ENCODE data around the gene CRTC2. TPM values are rescaled to one million over a fixed set of nuclear protein-coding genes. Genes with fewer than 3 reads are reported as not detected.

The CRTC2 gene
- total and polyA plus RNA-seq, 2 donors (not counting 1 experiment from before 2014, with no cell fraction given) = 2.6 to 7.1 TPM

- no peak overlapping the region for H3K9ac ChIP-seq (ENCODE audit: insufficient read depth, low read length)
- H2AFZ ChIP-seq (ENCODE audit: low read length) = peak overlapping the region; percentile 97
- H3K4me1 ChIP-seq (ENCODE audit: control insufficient read depth, extremely low read depth, insufficient read depth, low read length) = peaks cover 6% of the 10 kb centered on the region
- peaks cover 17% of the 10 kb centered on the region for H3K79me2 ChIP-seq (ENCODE audit: control insufficient read depth, insufficient read depth, low read length)
- H4K20me1 ChIP-seq (ENCODE audit: control insufficient read depth, extremely low read depth, insufficient read depth, low read length) = no peaks in the 10 kb centered on the region
- DNase-seq (ENCODE audit: low read depth in 2 of 2) = no peak
- H3K27me3 ChIP-seq (ENCODE audit: control insufficient read depth, insufficient read depth, low read length) = no peaks in the 10 kb centered on the region
- H3K36me3 ChIP-seq (ENCODE audit: control insufficient read depth, insufficient read depth, low read length) = peaks cover 20% of the 10 kb centered on the region
- H3K4me3 ChIP-seq (replicated peaks in 1 of 4; ENCODE audit: control extremely low read depth in 1 of 4, insufficient read depth in 1 of 4, low read depth in 3 of 4, low read length in 4 of 4) = peak overlapping the region; percentile 85 to 100 (median 96)
- no peaks in the 10 kb centered on the region for H3K9me3 ChIP-seq (ENCODE audit: control insufficient read depth, insufficient read depth, low read depth, low read length)
- H3K4me2 ChIP-seq (ENCODE audit: extremely low read depth, insufficient read depth, low read length) = peak overlapping the region; percentile 96
- H3K27ac ChIP-seq (ENCODE audit: insufficient read depth, low read length) = peak overlapping the region; percentile 81
- TF ChIP-seq EZH2 (IDR thresholded peaks at IDR 0.05; ENCODE audit: low read length, missing control alignments) (no peak), CTCF (conservative IDR thresholded peaks at IDR 0.05 in 1 of 2, IDR thresholded peaks at IDR 0.05 in 1 of 2; ENCODE audit: low read depth in 1 of 2, low read length in 2 of 2) (no peak)
Measured at GRCh38 chr1:153978274-153978909, 20.0 kb upstream of the CRTC2 start.

- peak within 1 kb of the TSS; percentile 85 to 100 (median 96) for H3K4me3 ChIP-seq (replicated peaks in 1 of 4; ENCODE audit: control extremely low read depth in 1 of 4, insufficient read depth in 1 of 4, low read depth in 3 of 4, low read length in 4 of 4)
- H4K20me1 ChIP-seq (ENCODE audit: control insufficient read depth, extremely low read depth, insufficient read depth, low read length) = no peaks in the 10 kb centered on the region
- H3K79me2 ChIP-seq (ENCODE audit: control insufficient read depth, insufficient read depth, low read length) = peaks cover 17% of the 10 kb centered on the region
- no peaks in the 10 kb centered on the region for H3K9me3 ChIP-seq (ENCODE audit: control insufficient read depth, insufficient read depth, low read depth, low read length)
- peaks cover 19% of the 10 kb centered on the region for H3K36me3 ChIP-seq (ENCODE audit: control insufficient read depth, insufficient read depth, low read length)
- DNase-seq (ENCODE audit: low read depth in 2 of 2) = peak; percentile 78 to 81
- peak within 1 kb of the TSS; percentile 97 for H2AFZ ChIP-seq (ENCODE audit: low read length)
- peaks cover 6% of the 10 kb centered on the region for H3K4me1 ChIP-seq (ENCODE audit: control insufficient read depth, extremely low read depth, insufficient read depth, low read length)
- peak within 1 kb of the TSS; percentile 96 for H3K4me2 ChIP-seq (ENCODE audit: extremely low read depth, insufficient read depth, low read length)
- peak within 1 kb of the TSS; percentile 89 for H3K9ac ChIP-seq (ENCODE audit: insufficient read depth, low read length)
- H3K27me3 ChIP-seq (ENCODE audit: control insufficient read depth, insufficient read depth, low read length) = no peaks in the 10 kb centered on the region
- no peak for TF ChIP-seq EZH2 (IDR thresholded peaks at IDR 0.05; ENCODE audit: low read length, missing control alignments)
- no peak for TF ChIP-seq CTCF (conservative IDR thresholded peaks at IDR 0.05 in 1 of 2, IDR thresholded peaks at IDR 0.05 in 1 of 2; ENCODE audit: low read depth in 1 of 2, low read length in 2 of 2)
- H3K27ac ChIP-seq (ENCODE audit: insufficient read depth, low read length) = peak within 1 kb of the TSS; percentile 81
Measured at GRCh38 chr1:153977250-153978240, 19.1 kb upstream of the CRTC2 start, which contains the start of gene JTB. JTB (minus strand) TSS chr1:153977674; CDS start chr1:153977252, 422 bp downstream.

DNA sequence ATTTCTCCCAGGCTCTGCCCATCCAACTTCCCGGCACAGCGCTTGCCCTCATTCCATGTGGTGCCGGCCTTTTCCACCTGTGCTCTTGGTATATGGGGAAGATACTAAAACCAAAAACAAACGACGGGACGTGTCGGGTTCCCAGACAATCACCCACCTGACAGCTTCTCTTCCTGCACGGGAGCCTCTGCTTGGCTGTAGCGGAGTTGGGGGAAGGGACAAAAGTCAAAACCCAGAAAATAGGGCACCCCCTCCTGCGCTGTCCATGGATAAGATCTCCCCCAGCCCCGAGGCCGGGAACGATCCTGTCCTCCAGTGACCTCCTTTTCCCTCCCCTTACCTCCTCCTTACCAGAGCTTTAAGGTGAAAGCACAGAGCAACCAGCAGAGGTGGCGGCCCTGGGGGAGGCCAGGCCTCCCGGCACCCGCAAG lies 18.4 kb upstream of the CRTC2 start:
- DNase-seq (ENCODE audit: low read depth in 2 of 2) = no peak
- H3K79me2 ChIP-seq (ENCODE audit: control insufficient read depth, insufficient read depth, low read length) = peaks cover 17% of the 10 kb centered on the region
- no peaks in the 10 kb centered on the region for H3K27me3 ChIP-seq (ENCODE audit: control insufficient read depth, insufficient read depth, low read length)
- peak overlapping the region; percentile 94 for H3K4me2 ChIP-seq (ENCODE audit: extremely low read depth, insufficient read depth, low read length)
- H4K20me1 ChIP-seq (ENCODE audit: control insufficient read depth, extremely low read depth, insufficient read depth, low read length) = no peaks in the 10 kb centered on the region
- H3K27ac ChIP-seq (ENCODE audit: insufficient read depth, low read length) = peak overlapping the region; percentile 81
- H3K4me1 ChIP-seq (ENCODE audit: control insufficient read depth, extremely low read depth, insufficient read depth, low read length) = peaks cover 6% of the 10 kb centered on the region
- peaks cover 17% of the 10 kb centered on the region for H3K36me3 ChIP-seq (ENCODE audit: control insufficient read depth, insufficient read depth, low read length)
- peak overlapping the region; percentile 70 for H2AFZ ChIP-seq (ENCODE audit: low read length)
- peak overlapping the region; percentile 85 to 100 (median 96) for H3K4me3 ChIP-seq (replicated peaks in 1 of 4; ENCODE audit: control extremely low read depth in 1 of 4, insufficient read depth in 1 of 4, low read depth in 3 of 4, low read length in 4 of 4)
- peak overlapping the region; percentile 89 for H3K9ac ChIP-seq (ENCODE audit: insufficient read depth, low read length)
- H3K9me3 ChIP-seq (ENCODE audit: control insufficient read depth, insufficient read depth, low read depth, low read length) = no peaks in the 10 kb centered on the region
- TF ChIP-seq EZH2 (IDR thresholded peaks at IDR 0.05; ENCODE audit: low read length, missing control alignments) = no peak
- TF ChIP-seq CTCF (conservative IDR thresholded peaks at IDR 0.05 in 1 of 2, IDR thresholded peaks at IDR 0.05 in 1 of 2; ENCODE audit: low read depth in 1 of 2, low read length in 2 of 2) = no peak

Data from fibroblast of lung (primary cell).